ENCODE measurements around the gene ANKRD13D.

The ANKRD13D gene

DNA sequence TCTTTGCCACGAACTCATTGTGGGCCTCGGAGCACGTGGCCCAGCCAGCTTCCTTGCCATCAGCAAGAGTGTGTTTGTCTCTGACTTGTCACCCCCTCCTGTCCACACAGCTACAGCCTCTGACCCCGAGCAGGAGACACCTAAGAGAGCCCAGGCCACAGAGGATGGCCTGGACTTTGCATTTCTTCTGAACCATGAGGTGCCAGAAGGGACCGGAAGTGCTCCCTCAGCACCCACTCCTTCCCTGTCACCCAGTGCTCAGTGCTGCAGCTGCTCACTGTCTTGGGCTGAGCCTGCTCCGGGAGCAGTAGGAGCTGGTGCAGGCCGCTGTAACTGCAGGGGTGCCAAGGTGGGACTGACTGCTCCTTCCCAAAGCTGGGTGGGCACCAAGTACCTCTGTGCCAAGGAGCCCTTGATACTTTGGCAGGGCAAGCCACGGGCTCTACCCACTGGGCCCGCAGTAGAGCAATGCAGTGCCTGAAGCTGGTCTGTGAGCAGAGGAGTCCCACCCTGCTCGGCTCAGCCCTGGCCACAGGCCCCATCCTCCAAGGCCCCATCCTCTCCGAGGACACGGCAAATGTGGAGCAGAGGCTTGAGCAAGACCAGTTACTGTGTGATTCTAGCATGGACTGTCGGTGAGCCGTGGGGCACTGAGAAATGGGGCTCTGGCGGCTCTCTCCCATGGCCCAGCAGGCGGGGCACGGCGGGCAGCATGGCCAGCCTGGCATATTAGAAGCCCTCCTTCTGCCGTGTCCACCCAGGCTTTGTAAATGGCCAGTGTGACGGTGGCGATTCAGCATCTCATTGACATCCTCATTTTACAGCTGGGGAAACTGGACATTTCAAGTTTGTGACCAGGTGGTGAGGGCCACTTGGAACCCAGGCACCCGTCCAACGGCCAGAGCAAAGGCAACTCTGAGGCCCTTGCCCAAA, 16.5 kb upstream of the ANKRD13D start:
- in situ Hi-C loops (cut with HindIII; ENCODE audit: low sequenced_read_pairs): no loop called here

- in situ Hi-C loops (cut with HindIII; ENCODE audit: low sequenced_read_pairs): no loop called here
Observed at GRCh38 chr11:67273260-67273990, 15.7 kb upstream of the ANKRD13D start.

- in situ Hi-C loops (cut with HindIII; ENCODE audit: low sequenced_read_pairs): no loop called here
Observed at GRCh38 chr11:67274768-67275605, 14.1 kb upstream of the ANKRD13D start.

DNA sequence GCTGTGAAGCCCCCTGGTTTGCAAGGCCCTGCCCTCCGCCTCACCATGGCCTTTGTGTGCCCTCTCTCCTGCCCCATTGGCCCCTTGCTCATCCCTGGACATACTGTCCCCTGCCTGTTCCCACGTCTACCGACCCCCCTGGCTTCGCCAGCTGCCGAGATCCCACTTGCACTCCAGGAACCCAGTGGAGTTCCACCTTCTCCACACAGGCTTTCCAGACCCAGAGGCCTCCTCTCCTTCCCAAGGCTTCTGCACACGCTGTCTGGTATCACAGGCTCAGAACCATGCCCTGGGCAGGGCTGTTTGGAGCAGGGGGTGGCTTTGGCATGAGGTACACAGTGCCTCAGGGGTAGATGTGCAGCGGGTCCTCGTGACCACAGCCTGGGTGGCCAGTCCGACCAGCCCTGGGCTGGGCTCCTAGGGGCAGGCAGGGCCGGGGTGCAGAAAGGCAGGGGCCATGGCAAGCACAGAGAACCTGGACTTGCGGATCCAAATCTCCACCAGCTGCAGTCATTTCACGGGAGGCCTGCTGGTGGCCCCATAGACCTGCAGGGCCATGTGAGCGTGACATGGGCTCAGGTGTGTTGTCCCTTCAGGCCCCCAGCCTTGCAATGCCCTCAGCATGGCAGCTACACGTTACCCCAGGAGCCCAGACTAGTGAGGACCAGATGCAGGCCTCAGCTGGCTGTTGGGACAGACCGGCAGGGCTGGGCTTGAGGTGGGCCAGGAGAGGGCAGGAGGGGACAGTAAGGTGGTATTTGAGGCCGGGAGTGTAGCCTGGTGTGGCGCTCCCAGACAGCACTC, 13.3 kb upstream of the ANKRD13D start:
- in situ Hi-C loops (cut with HindIII; ENCODE audit: low sequenced_read_pairs): no loop called here

DNA sequence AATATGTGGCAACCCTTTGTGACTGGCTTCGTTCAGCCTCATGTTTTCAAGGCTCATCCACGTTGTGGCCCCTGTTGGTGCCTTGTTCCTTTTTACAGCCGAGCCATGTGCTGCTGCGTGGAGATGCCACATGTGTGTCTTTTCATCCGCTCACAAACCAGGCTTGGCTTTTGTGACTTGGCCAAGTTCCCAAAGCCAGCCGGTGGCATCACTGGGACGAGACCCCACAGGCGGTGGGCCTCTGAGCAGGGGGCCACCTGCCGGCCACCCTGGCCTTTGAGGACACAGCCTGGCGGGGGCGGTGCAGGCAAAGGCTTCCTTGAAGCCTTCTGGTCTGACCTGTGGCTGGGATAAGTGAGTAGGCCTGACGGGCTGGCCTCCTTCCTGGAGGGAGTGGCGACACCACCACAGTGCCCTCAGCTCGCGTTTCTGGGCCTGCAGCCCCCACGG, 12.3 kb upstream of the ANKRD13D start:
- in situ Hi-C loops (cut with HindIII; ENCODE audit: low sequenced_read_pairs): no loop called here

- in situ Hi-C loops (cut with HindIII; ENCODE audit: low sequenced_read_pairs): no loop called here
Observed at GRCh38 chr11:67277231-67277961, 11.7 kb upstream of the ANKRD13D start.

DNA sequence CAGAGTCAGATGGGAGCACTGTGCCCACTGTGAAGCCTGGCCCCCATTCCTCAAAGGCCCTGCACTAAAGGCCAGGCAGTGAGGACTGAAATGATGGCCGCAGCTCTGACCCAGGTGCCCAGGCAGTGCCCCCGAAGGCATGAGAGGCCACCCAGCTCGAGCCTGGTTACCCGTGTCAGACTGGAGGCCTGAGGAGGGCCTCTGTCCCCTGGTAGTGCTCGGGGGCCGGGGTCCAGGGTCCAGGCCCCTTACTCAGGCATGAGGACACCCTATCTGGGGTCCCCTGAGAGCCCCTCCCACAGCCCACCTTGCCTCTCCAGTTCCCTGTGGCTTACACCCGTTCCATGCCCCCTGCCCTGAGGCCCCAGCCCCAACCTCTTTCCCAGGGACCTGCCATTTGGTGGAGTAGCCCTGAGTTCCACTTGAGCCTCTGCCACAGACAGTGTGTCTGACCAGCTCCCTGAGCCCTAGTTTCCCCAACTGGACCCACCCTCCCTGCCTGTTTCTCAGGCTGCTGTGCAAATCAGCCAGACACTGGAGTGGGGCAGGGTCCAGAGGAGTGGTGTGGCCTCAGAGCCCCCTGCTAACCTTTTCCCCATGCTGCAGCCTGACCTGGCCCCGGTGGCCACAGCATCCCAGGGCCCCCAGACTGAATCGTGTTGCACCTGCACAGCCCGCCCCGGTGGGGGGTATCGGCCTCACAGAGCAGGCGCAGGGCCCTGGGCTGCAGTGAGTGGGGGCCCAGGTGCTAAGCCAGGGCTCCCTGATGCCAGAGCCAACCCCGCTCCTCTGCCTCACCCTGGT, 10.8 kb upstream of the ANKRD13D start:
- in situ Hi-C loops (cut with HindIII; ENCODE audit: low sequenced_read_pairs): no loop called here

DNA sequence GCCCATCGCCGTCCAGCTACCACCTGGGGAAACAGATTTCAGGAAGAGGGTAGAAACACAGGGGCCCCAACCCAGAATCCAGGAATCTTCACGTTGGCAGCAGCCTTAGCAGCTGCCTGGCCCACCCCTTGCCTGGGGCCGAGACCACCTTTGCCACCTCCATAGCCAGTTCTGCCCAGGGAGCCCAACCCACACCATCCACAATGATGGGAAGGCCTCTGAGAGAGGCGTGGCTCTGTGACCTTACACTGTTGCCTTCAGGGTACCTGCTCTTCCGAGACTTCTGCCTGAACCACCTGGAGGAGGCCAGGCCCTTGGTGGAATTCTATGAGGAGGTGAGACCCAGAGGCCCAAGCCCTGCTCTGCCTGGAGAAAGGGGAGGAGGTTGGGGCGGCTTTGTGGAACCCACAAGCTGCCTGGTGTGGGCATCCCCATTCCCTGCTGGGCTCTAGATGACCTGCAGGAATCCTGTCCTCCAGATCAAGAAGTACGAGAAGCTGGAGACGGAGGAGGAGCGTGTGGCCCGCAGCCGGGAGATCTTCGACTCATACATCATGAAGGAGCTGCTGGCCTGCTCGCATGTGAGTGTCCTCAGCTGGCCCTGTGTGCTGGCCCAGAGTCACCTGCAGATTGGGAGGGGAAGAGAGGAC, 10.0 kb upstream of the ANKRD13D start:
- in situ Hi-C loops (cut with HindIII; ENCODE audit: low sequenced_read_pairs): no loop called here

DNA sequence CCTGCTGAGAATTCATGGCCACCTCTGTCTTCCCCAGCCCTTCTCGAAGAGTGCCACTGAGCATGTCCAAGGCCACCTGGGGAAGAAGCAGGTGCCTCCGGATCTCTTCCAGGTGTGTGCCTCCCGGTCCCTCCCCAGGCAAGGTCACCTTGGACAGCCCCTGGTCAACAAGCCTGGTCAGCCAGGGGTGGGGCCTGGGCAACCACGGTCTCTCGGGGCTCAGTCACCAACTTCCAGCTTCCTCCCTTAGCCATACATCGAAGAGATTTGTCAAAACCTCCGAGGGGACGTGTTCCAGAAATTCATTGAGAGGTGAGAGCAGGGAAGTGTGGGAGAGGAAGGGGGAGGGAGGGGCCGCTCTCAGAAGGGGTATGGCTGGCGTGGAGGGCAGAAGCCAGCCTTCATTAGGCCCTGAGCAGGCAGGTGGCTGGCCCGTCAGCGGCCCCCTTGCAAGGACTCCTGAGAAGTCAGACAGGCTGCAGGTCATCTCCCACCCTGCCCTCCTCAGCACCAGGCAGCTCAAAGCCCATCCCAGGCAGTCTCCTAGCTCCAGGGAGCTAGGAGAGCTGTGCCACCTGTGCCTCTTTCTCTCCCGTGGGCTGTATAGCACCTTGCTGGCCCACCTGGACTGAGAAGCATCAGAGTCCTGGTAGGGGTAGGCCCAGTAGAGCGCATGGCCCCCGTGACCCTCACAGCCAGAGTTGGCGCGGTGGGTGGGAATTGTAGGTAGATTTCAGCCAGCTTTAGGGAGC, 9.3 kb upstream of the ANKRD13D start:
- in situ Hi-C loops (cut with HindIII; ENCODE audit: low sequenced_read_pairs): no loop called here

DNA sequence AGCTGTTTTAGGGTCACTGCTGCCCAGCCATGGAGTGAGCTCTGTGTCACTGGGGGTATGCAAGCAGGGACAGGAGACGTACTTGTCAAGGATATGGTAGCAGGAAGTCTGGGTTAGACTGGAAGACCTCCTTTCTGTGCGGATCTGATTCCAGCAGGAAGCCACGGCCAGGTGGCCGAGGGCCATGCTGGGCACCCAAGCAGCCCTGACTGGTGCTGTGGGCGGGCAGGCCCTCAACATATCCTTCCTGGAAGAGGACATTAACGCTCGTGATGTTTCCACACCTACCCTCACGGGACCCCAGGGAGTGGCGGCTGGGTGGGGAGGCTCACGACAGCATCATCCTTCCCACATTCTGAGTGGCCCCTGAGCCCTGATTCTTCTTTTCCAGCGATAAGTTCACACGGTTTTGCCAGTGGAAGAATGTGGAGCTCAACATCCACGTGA, 8.7 kb upstream of the ANKRD13D start:
- in situ Hi-C loops (cut with HindIII; ENCODE audit: low sequenced_read_pairs): no loop called here

- in situ Hi-C loops (cut with HindIII; ENCODE audit: low sequenced_read_pairs): no loop called here
Observed at GRCh38 chr11:67280788-67281551, 8.1 kb upstream of the ANKRD13D start.

DNA sequence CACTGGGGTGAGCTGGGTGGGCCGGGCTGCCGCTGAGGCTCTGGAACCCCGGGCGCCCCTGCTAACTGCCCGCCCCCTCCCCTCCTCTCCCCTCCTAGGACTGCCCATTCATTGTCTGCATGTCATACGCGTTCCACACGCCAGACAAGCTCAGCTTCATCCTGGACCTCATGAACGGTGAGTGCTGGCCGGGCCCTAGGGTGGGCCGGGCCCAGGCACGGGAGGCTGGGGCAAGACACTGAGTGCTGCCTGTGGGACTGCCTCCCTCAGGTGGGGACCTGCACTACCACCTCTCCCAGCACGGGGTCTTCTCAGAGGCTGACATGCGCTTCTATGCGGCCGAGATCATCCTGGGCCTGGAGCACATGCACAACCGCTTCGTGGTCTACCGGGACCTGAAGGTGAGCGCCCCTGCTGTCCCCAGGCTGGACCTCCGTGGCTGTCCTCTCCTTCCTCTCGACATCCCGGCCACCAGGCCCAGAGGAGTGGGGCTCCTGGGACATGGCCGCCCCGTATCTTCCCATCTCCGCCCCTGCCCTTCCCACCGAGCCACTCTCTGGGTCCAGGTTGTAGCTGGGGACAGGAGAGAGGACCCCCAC, 7.5 kb upstream of the ANKRD13D start:
- in situ Hi-C loops (cut with HindIII; ENCODE audit: low sequenced_read_pairs): no loop called here

DNA sequence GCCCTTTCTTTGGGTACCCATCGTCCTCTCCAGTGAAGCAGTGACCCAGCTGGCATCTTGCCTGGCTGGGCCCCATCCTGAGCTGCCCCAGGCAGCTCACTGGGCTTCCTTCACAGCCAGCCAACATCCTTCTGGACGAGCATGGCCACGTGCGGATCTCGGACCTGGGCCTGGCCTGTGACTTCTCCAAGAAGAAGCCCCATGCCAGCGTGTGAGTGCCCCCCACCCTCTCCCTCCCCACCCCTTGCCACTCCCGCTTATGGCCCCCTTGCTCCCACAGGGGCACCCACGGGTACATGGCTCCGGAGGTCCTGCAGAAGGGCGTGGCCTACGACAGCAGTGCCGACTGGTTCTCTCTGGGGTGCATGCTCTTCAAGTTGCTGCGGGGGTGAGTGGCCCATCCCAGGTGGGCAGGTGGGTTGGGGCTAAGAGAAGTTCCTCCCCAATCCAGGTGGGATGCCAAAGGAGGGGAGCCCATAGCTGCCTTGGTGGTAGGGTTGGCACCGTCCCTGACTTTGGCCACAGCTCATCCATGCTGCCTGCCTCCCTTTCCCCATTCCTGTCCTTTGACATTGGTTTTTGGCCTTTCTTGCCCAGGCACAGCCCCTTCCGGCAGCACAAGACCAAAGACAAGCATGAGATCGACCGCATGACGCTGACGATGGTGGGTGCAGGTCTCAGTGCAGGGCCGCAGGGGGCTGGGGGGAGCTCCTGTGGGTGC, 6.8 kb upstream of the ANKRD13D start:
- in situ Hi-C loops (cut with HindIII; ENCODE audit: low sequenced_read_pairs): no loop called here

GRCh38 chr11:67282876-67283371, 6.2 kb upstream of the ANKRD13D start:
- in situ Hi-C loops (cut with HindIII; ENCODE audit: low sequenced_read_pairs): no loop called here

- in situ Hi-C loops (cut with HindIII; ENCODE audit: low sequenced_read_pairs): no loop called here
Observed at GRCh38 chr11:67283481-67283963, 5.6 kb upstream of the ANKRD13D start.
